Activated CD4-positive, alpha-beta T cell treated with anti-CD3 and anti-CD28 coated beads, Interleukin-2, amount 50 U/mL, for 1 hour (primary cell): ENCODE measurements around the gene GPRASP2.

ENCODE experiments used
- DNase-seq: peaks from one replicate; pipeline ENCODE4 v3.0.0-alpha.2; 2020

Gene GPRASP2

DNA sequence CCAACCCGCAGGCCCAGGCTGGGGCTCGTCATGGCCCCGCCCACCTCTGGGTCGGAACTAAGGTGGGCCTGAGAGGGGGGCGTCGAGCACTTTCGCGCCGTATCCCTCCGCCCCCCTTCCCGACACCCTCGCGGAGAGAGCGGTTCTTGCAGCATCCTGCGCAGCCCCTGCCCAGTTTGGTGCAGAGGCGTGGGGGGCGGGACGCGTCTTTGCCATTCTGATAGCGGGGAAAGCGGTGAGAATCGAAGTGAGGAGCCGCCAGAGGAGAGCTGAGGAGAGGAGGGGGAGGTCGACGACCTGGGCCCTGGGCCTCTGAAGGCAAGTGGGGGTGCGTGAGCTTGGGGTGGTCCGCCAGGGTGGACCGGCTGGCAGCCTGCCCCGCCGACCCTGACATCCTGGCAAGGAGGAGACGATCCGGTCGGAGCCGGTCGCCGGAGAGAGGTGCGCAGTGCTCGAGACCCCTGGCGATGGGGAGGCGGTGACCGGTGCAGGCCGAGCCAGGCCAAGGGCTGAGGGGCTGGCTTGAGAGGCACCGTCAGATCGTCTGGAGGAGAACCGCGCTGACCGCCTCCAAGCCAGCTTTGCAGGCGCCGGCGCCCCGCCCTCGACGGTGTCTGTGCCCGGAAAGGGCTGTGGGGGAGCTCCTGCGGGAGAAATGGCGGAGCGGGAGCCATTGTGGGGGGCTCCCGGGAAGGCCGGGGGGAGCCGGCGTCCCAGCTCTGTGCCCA lies 33.8 kb downstream of the GPRASP2 start:
- DNase-seq = no peak

GRCh38 chrX:102765217-102765616 lies 53.0 kb downstream of the GPRASP2 start:
- no peak for DNase-seq

DNA sequence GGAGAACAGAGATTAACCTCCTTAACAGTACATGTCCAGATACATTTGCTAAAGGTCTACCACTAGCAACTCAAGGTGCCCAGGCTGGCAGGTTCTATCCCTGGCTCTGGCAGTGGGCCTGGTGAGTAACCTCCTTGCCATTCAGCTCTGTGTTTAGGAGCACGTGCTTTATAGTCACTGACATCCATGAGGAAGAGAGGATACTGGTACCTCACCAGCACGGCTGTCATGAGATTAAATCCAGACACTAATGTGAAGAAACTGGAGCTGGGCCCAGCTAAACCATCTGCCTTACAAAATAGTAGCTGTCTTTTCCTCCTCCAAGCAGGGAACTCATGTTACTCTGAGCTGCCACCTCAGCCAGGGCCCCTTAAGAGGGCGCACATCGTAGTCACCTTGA lies 53.6 kb downstream of the GPRASP2 start:
- no peak for DNase-seq

DNA sequence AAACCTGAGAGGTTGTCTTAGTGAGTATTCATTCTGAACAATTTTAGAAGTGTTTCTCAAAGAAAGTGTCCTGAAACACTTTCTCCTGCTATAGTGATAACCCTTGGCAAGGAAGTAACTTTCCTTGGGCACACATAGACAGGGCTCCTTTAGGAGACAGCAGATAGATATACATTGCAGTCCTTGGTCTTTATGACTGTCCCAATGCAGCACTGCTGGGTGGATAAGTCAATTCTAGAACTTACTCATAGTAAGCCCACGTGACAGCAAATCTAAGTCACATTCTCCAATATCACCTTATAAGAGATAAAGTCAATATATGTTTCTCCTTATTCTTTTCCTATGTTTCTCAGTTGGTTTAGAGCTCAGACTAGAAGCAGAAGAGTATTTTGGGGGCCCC lies 55.0 kb downstream of the GPRASP2 start:
- DNase-seq = no peak
